Loucy (cell line): ENCODE results near the gene RERE.

ENCODE experiments used
- H2AFZ ChIP-seq: fragments of 200-600 bp; sonication (generic); 2 replicates; pipeline ENCODE4 v1.6.0; 2016; ENCODE audit warnings: antibody characterized with exemption, mild to moderate bottlenecking, low read length, moderate library complexity
- H3F3A ChIP-seq: fragments of 200-600 bp; 2 replicates; pipeline ENCODE4 v1.6.0; 2016; ENCODE audit warnings: antibody characterized with exemption, low read depth, mild to moderate bottlenecking
- H3K27me3 ChIP-seq: fragments of 200-600 bp; sonication (generic); 2 replicates; pipeline ENCODE4 v1.6.1; 2014; ENCODE audit warnings: low read length, mild to moderate bottlenecking; ENCODE audit not compliant: insufficient read depth, poor library complexity, severe bottlenecking
- H3K36me3 ChIP-seq: fragments of 200-600 bp; sonication (generic); 2 replicates; pipeline ENCODE4 v1.6.1; 2016; ENCODE audit warnings: low read length; ENCODE audit not compliant: insufficient read depth
- H3K4me1 ChIP-seq: fragments of 200-600 bp; sonication (generic); 2 replicates; pipeline ENCODE4 v1.5.1; 2014; ENCODE audit warnings: low read length, mild to moderate bottlenecking; ENCODE audit not compliant: insufficient read depth, poor library complexity, severe bottlenecking
- H3K4me2 ChIP-seq: fragments of 200-600 bp; sonication (generic); 2 replicates; pipeline ENCODE4 v1.6.0; 2014; ENCODE audit warnings: antibody characterized with exemption, low read length, low read depth, mild to moderate bottlenecking; ENCODE audit not compliant: poor library complexity, severe bottlenecking
- H3K4me3 ChIP-seq: fragments of 200-600 bp; sonication (generic); 2 replicates; pipeline ENCODE4 v1.5.1; 2014; ENCODE audit warnings: low read length, mild to moderate bottlenecking, mixed read lengths; ENCODE audit not compliant: poor library complexity, severe bottlenecking
- H3K79me2 ChIP-seq: fragments of 200-600 bp; sonication (generic); 2 replicates; pipeline ENCODE4 v1.6.1; 2014; ENCODE audit warnings: low read length; ENCODE audit not compliant: insufficient read depth
- H3K9ac ChIP-seq: fragments of 200-600 bp; sonication (generic); 2 replicates; pipeline ENCODE4 v1.6.0; 2014; ENCODE audit warnings: mild to moderate bottlenecking, low read depth, low read length, moderate library complexity; ENCODE audit not compliant: poor library complexity, severe bottlenecking
- H3K9me2 ChIP-seq: fragments of 200-600 bp; sonication (generic); replicated peaks from 2 replicates; pipeline ENCODE4 v1.6.1; 2016; ENCODE audit warnings: low read depth, low read length, mixed read lengths
- H3K9me3 ChIP-seq: fragments of 200-600 bp; sonication (generic); 2 replicates; pipeline ENCODE4 v1.6.1; 2014; ENCODE audit warnings: mild to moderate bottlenecking, antibody characterized with exemption, low read length, low read depth; ENCODE audit not compliant: insufficient read depth
- H4K20me1 ChIP-seq: fragments of 200-600 bp; sonication (generic); 2 replicates; pipeline ENCODE4 v1.6.0; 2014; ENCODE audit warnings: antibody characterized with exemption, low read length, mild to moderate bottlenecking; ENCODE audit not compliant: insufficient read depth, poor library complexity, severe bottlenecking
- EZH2phosphoT487 ChIP-seq: fragments of 200-600 bp; IDR thresholded peaks from 2 replicates; pipeline ENCODE4 v1.6.1; 2018; ENCODE audit warnings: antibody characterized with exemption, mild to moderate bottlenecking, moderate library complexity, borderline replicate concordance
- TF ChIP-seq, protein P1 (sequence below): fragments of 200-600 bp; sonication (generic); conservative IDR thresholded peaks from 2 replicates; pipeline ENCODE4 v1.5.1; 2014; ENCODE audit warnings: mild to moderate bottlenecking, antibody characterized with exemption, low read length

The RERE gene

GRCh38 chr1:8629241-8630091 lies 188.0 kb downstream of the RERE start:
- Histone ChIP-seq H3K4me2 (no peak overlapping the region), H3K27me3 (no peaks in the 10 kb centered on the region), H3K9me2 (no peaks in the 10 kb centered on the region), H4K20me1 (no peaks in the 10 kb centered on the region), H3K79me2 (peaks cover 22% of the 10 kb centered on the region; the same call in 1 of the 2 replicates), H3K4me1 (peaks cover 4% of the 10 kb centered on the region), H3K9me3 (no peaks in the 10 kb centered on the region), H3K36me3 (no peaks in the 10 kb centered on the region), H2AFZ (no peak overlapping the region), H3K4me3 (no peak overlapping the region), H3F3A (no peaks in the 10 kb centered on the region), H3K9ac (no peak overlapping the region)
- TF ChIP-seq EZH2phosphoT487, result no peak
- TF ChIP-seq, protein P1, sequence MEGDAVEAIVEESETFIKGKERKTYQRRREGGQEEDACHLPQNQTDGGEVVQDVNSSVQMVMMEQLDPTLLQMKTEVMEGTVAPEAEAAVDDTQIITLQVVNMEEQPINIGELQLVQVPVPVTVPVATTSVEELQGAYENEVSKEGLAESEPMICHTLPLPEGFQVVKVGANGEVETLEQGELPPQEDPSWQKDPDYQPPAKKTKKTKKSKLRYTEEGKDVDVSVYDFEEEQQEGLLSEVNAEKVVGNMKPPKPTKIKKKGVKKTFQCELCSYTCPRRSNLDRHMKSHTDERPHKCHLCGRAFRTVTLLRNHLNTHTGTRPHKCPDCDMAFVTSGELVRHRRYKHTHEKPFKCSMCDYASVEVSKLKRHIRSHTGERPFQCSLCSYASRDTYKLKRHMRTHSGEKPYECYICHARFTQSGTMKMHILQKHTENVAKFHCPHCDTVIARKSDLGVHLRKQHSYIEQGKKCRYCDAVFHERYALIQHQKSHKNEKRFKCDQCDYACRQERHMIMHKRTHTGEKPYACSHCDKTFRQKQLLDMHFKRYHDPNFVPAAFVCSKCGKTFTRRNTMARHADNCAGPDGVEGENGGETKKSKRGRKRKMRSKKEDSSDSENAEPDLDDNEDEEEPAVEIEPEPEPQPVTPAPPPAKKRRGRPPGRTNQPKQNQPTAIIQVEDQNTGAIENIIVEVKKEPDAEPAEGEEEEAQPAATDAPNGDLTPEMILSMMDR, result no peak

- peaks cover 4% of the 10 kb centered on the region for H3K4me1 ChIP-seq
- no peaks in the 10 kb centered on the region for H3K9me2 ChIP-seq
- no peak overlapping the region for H3K4me3 ChIP-seq
- H3K9me3 ChIP-seq, result no peaks in the 10 kb centered on the region
- TF ChIP-seq EZH2phosphoT487, result no peak
- TF ChIP-seq, protein P1, result no peak
- H2AFZ ChIP-seq, result no peak overlapping the region
- no peaks in the 10 kb centered on the region for H3K27me3 ChIP-seq
- H3K79me2 ChIP-seq, result peaks cover 15% of the 10 kb centered on the region; the same call in 1 of the 2 replicates
- H4K20me1 ChIP-seq, result no peaks in the 10 kb centered on the region
- no peak overlapping the region for H3K4me2 ChIP-seq
- no peaks in the 10 kb centered on the region for H3K36me3 ChIP-seq
- H3F3A ChIP-seq, result no peaks in the 10 kb centered on the region
- H3K9ac ChIP-seq, result no peak overlapping the region
Observed at GRCh38 chr1:8628606-8629005, 188.8 kb downstream of the RERE start.

DNA sequence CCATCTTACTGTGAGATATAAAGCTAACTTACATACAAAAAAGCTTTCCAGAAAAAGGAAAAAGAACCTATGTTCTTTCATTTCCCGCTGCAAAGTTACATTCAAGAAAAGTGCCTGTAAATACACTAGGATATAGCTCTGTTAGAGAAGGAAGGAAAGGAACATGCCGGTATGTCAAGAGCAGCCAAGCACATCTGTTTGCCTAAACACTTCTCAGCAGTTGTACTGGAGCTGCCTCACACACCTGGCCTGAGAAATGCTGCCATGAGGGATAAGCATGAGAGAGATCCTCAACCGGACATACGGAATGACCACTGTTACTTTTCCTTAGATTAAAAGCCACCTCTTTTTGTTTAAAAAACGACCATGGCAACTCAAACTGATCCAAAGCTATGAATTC lies 189.7 kb downstream of the RERE start:
- Histone ChIP-seq H3K9me3 (no peaks in the 10 kb centered on the region), H3K9me2 (no peaks in the 10 kb centered on the region), H3K9ac (no peak overlapping the region), H4K20me1 (no peaks in the 10 kb centered on the region), H3K79me2 (peaks cover 10% of the 10 kb centered on the region; the same call in 1 of the 2 replicates), H2AFZ (no peak overlapping the region), H3K27me3 (no peaks in the 10 kb centered on the region), H3K36me3 (no peaks in the 10 kb centered on the region), H3K4me2 (no peak overlapping the region), H3K4me1 (peaks cover 4% of the 10 kb centered on the region), H3F3A (no peaks in the 10 kb centered on the region), H3K4me3 (no peak overlapping the region)
- TF ChIP-seq EZH2phosphoT487, result no peak
- TF ChIP-seq, protein P1, result no peak
